GM10248 (cell line): ENCODE measurements around the gene ARHGEF3.

Source experiments
- CTCF ChIA-PET: fragments of 300-600 bp; sonication (Branson Sonifier 250); formaldehyde crosslinking; extraction: SDS; loops from one replicate; lab custom pipeline; 2021; ENCODE audit warnings: antibody characterized with exemption; lab: Yijun Ruan, JAX
- POLR2A ChIA-PET: fragments of 350-650 bp; sonication (Branson Sonifier 250); formaldehyde crosslinking; extraction: SDS; loops from one replicate; lab custom pipeline; 2020; ENCODE audit warnings: antibody characterized with exemption; lab: Yijun Ruan, JAX
- DNase-seq: peaks from one replicate; pipeline ENCODE4 v3.0.0; 2012; ENCODE audit errors: extremely low spot score
- CTCF ChIP-seq: IDR thresholded peaks from 2 replicates; pipeline ENCODE4 v1.5.1; 2012; ENCODE audit warnings: mild to moderate bottlenecking, low read depth; ENCODE audit errors: extremely low read depth, missing control alignments, control extremely low read depth

ARHGEF3 gene

DNA sequence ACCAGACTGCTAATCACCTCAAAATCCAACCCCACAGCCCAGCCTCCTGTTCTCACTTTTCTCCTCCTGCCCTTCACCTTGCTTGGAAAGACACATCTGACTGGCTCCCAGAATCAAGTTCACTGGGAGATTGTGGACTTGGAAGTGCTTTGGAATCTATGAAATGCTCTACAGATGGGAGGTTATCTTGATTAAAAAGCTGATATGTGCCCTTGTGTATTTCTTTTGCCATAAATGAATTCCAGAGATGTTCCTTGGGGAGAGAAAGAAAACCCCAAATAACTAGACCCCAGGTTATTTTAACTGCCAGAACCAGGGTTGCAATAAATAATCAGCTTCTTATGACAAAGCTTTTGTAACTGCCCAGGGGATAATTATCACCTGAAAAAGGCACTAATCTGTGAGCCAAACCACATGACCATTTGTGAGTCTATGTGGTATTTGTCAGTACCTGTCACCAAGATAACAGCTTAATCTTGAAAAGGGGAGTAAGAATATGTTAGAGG, 21.7 kb upstream of the ARHGEF3 start:
- CTCF ChIA-PET, result interaction anchor here (0.8 to 2.6 kb wide), 7 partner anchors 10 to 134 kb away, joined by 3 to 13 read pairs (median 3); partner anchors contain the start of gene ARHGEF3
- POLR2A ChIA-PET, result no interaction called here
- no peak for DNase-seq
- TF ChIP-seq CTCF, result no peak

DNA sequence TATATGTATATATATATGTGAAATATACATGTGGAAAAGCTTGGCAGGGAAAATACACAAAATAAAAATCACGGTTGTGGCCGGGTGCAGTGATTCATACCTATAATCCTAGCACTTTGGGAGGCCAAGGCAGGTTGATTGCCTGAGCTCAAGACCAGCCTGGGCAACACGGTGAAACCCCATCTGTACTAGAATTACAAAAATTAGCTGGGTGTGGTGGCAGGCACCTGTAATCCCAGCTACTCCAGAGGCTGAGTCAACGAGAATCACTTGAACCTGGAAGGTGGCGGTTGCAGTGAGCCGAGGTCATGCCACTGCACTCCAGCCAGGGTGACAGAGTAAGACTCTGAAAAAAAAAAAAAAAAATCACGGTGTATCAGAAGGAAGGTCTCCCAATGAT, 20.8 kb upstream of the ARHGEF3 start:
- POLR2A ChIA-PET, result no interaction called here
- DNase-seq, result no peak
- TF ChIP-seq CTCF, result no peak
- CTCF ChIA-PET, result interaction anchor here (0.6 to 13.7 kb wide), 4 partner anchors 9 to 1484 kb away, joined by 3 to 176 read pairs (median 8); partner anchors contain the start of genes ARHGEF3, HTD2 and RPP14

- DNase-seq, result no peak
- POLR2A ChIA-PET, result no interaction called here
These were observed 17.5 kb upstream of the ARHGEF3 start for GRCh38 chr3:56819016-56819809.

GRCh38 chr3:56818156-56818985, 16.6 kb upstream of the ARHGEF3 start:
- ChIA-PET CTCF (interaction anchor here (1.1 to 13.7 kb wide), 8 partner anchors 8 to 178 kb away, joined by 4 to 176 read pairs (median 8); partner anchors contain the start of gene ARHGEF3), POLR2A (no interaction called here)
- TF ChIP-seq CTCF, result no peak
- no peak for DNase-seq

More at GRCh38 chr3:56819016-56819809, 17.5 kb upstream of the ARHGEF3 start:
- TF ChIP-seq CTCF, result no peak
- CTCF ChIA-PET, result interaction anchor here (1.1 to 13.7 kb wide), 6 partner anchors 10 to 169 kb away, joined by 3 to 176 read pairs (median 8); partner anchors contain the start of gene ARHGEF3

DNA sequence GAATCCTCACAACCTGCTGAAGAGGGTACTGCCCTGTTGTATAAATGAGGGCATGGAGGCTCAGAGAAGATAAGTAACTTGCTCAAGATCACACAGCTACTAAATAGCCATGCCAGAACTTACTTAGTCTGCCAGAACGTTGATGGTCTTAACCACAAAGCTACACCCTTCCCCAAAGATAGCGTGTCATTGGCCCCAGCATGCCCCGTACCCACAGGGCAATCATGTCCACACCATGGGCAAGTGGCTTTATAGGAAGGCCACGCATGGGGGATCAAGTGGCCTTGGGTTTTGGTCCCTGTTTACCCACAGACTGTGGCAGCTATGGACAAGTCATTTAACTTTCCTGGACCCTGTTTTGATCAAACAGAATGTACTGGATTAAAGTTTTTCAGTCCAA, 15.9 kb upstream of the ARHGEF3 start:
- DNase-seq, result no peak
- TF ChIP-seq CTCF, result no peak
- POLR2A ChIA-PET, result no interaction called here
- CTCF ChIA-PET, result interaction anchor here (1.3 to 13.7 kb wide), 7 partner anchors 8 to 178 kb away, joined by 3 to 176 read pairs (median 9); partner anchors contain the start of gene ARHGEF3

- POLR2A ChIA-PET, result no interaction called here
- no peak for DNase-seq
- no peak for TF ChIP-seq CTCF
- CTCF ChIA-PET, result interaction anchor here (1.4 to 13.7 kb wide), 4 partner anchors 10 to 172 kb away, joined by 5 to 176 read pairs (median 18); partner anchors contain the start of gene ARHGEF3
These were observed 14.3 kb upstream of the ARHGEF3 start for GRCh38 chr3:56816061-56816460.
